ENCODE data around the gene SP2.

The SP2 gene

GRCh38 chr17:47955497-47956461 lies 59.7 kb downstream of the SP2 start:
- TF ChIP-seq CTCF (IDR thresholded peaks at IDR 0.05) (no peak), ZFX (IDR thresholded peaks at IDR 0.05; ENCODE audit: borderline replicate concordance) (no peak)
- H3K27ac ChIP-seq = peak overlapping the region; percentile 98

GRCh38 chr17:47956791-47957590 lies 61.0 kb downstream of the SP2 start:
- H3K27ac ChIP-seq = peak overlapping the region; percentile 98
- TF ChIP-seq CTCF (IDR thresholded peaks at IDR 0.05) (no peak), ZFX (IDR thresholded peaks at IDR 0.05; ENCODE audit: borderline replicate concordance) (no peak)

DNA sequence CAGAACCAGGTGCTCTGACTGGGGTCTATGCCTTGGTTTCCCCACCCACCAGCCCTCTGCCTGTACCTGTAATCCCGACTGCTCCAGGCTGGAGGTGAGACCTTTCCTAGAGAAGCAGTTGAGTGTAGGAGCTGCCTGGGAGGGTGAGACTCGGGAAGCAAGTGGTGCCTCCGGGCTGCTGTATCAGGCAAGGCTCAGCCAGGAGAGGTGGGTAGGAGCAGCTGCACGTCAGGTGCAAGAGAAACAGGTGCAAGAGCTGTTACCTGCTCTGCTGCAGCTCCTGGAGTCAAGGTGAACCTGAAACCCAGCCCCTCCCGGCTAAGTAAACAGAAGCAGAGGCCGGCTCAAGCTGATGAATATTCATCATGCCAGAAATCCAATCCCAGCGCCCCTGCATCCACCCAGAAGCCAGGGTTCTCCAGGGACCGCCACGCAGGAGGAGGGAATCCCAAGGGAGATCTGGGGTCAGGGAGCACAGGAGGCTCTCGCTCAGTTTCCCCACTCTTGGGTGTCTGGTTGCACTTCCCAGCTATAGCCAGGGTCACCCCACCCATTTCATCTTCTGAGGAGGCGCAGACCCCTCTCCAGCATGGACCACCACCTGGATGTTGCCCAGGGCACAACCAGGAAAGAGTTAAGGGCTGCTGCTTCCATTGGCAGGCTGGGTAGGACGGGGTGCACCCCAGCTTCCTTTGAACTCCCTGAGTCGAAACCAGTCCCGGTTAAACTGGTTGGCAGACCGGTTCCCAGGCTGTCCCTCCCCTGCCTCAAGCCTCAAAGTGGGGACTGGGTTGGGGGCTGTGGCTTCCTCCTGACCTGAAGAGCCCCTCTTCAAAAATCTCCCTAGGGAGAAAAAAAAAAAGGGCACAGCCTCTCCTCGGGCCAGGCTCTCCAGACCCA lies 61.8 kb downstream of the SP2 start, which contains the start of gene PRR15L:
TSS of gene PRR15L (minus strand) at position 293 of the 900 bp plus-strand sequence. CDS start 4,649 bp downstream, outside the sequence.
- peak within 1 kb of the TSS; percentile 98 for H3K27ac ChIP-seq
- TF ChIP-seq CTCF (IDR thresholded peaks at IDR 0.05) (no peak), ZFX (IDR thresholded peaks at IDR 0.05; ENCODE audit: borderline replicate concordance) (no peak)

GRCh38 chr17:47959825-47960655 lies 64.0 kb downstream of the SP2 start:
- TF ChIP-seq ZFX (IDR thresholded peaks at IDR 0.05; ENCODE audit: borderline replicate concordance) (no peak), CTCF (IDR thresholded peaks at IDR 0.05) (no peak)
- H3K27ac ChIP-seq = no peak overlapping the region

DNA sequence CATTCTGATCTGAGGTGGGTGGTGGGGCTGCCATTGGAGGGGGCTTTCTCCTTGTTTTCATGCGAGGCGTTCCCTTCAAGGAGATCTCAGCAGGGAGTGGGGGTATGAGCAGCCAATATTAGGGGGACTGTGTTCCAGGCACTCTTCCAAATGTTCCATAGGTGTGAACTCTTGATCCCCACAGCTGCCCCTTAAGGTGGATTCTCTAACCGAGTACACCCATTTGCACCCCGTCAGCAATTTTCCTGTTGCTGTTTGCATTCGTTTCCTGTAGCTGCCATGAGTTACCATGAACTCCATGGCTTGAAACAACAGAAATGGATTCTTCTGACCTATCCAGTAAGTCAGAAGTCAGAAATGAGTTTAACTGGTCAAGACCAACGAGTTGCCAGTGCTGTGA lies 65.4 kb downstream of the SP2 start:
- H3K27ac ChIP-seq = no peak overlapping the region
- TF ChIP-seq CTCF (IDR thresholded peaks at IDR 0.05) = no peak

GRCh38 chr17:47962901-47963300 lies 66.9 kb downstream of the SP2 start:
- TF ChIP-seq ZFX (IDR thresholded peaks at IDR 0.05; ENCODE audit: borderline replicate concordance) (no peak), CTCF (IDR thresholded peaks at IDR 0.05) (no peak)

More at GRCh38 chr17:47962901-47963300, 66.9 kb downstream of the SP2 start:
- H3K27ac ChIP-seq = no peak overlapping the region

All from 22Rv1 (cell line).